GM21390 (cell line): ENCODE data around the gene DDX4.

Source experiments
- ATAC-seq: cut with Tn5 transposase; IDR thresholded peaks from one replicate; pipeline ENCODE4 v1.9.1; 2021; ENCODE audit not compliant: unreplicated experiment

Gene DDX4

DNA sequence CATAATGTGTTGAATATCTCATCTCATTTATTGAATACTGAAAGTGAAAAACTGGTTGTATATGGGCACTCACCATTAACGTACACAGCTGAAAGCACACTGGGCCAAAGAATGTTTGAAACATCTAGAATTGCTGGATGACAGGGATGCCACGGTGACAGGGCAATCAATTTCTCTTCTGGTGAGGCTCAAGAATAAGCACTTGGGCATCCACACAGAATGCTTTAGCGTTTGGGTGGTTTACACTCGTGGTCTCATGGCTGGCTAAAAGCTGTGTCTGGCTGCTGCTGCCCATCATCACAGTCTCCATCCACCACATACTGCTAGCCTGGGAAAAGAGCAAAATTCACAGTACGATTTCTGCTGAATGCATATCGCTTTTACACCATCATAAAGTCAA lies 82.6 kb downstream of the DDX4 start:
- no peak for ATAC-seq

DNA sequence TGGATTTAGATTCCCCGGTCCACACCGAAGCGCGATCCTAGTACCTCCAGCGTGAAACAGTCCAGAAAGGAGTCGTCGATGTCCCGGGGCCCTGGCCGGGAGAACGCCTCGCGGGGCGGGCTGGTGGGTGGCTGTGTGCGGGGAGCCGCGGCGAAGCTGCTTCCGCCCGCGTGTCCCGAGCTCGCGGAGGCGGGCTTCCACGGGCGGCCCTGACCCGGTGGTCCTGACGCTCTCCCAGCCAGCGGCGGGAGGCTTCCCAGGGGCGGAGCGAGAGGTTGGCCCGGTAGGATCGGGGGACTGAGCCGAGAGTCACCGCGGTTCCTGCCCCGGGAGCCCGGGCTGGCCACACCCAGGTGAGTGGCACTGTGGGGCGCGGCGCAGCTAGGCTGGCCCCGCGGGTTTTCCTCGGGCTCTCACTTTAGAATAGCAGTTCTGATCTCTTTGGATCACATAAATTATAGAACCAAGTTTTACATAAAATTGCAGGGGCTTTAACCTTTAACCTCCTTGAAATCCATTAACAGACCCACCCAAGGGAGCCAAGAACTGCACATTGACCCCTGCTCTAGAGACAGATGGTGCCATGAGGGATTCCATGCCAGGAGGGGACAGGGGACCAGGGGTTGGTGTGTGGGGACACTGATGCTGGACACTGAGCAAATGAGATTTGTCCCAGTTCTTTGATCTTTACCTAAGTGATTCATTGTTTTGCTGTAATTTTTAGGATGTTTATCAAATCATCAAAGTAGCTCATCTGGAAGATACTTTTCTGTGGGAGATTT lies 84.1 kb downstream of the DDX4 start:
- no peak for ATAC-seq

DNA sequence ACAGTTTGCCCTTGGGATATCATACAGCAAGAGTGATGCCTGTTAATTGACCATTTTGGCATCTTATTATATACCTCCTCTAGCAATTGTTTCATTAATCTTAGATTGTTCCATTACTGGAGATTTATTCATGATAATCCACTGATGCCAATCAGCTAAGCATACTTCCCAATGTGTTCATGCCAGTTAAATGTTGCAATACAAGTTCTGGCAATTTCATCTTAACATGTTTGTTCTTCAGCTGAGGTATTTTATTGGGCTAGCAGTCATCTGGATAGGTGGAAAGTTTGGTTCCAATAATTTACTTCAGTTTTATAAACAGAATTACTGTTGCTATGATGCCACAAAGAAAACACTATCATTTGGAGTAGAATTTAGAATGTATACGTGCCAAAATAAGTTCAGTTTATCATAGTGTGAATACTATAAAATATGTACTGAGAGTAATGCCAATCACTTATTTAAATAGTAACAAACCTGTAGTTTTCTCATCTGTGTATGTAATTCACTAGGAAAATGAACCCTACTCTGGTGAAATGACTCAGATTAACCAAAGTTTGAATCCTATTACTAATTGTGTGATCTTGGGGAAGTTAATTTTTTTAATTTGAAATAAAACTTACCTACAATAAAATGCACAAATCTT lies 85.4 kb downstream of the DDX4 start:
- no peak for ATAC-seq

DNA sequence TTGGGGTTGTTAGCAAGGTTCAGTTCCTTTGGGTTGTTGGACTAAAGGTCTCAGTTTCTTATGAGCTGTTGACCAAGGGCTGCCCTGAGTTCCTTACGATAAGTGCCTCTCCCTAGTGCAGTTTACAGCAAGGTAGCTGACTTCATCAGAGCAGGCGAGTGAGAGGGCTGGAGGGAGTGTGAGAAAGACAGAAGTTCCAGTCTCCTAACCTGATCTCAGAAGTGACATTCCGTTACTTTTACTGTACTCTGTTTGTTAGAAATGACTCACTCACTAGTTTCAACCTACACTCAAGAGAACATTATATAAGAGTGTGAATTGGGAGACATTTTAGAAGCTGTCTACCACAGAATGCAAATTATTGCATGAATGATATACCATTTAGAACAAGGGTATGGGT lies 92.1 kb downstream of the DDX4 start:
- no peak for ATAC-seq

DNA sequence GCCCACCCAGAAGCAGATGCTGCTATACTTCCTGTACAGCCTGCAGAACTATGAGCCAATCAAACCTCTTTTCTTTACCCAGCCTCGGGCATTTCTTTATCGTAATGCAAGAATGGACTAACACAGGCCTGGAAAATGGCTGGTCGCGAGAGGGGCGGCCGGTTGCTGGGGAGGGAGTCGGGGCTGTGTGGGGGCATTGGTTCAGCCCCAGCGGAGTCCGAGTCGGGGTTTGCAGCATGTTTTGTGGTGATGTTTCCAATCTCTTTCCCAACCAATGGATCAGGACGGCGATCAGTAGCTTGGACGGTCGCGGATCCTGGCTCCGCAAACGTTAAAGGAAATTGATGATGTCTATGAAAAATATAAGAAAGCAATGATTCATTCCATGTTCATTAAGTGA lies 94.6 kb downstream of the DDX4 start:
- ATAC-seq = no peak

DNA sequence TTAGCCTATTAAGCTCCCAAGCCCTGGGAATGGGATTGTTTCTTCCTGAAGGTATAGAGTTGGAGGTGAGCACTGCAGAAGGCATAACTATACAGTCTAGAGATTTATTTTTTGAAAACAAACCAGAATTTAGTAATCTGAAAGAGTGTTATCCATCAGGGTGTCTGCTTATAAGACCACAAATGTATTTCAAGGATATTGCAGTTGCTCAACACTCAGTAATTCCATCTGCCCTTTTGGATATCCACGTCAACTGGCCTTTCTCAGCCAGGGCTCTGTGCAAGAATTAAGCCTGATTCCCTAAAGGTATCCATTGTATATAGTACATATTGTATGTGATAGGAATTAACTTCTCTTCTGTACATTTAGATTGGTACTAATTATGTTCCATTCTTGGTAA lies 98.3 kb downstream of the DDX4 start:
- ATAC-seq = no peak

DNA sequence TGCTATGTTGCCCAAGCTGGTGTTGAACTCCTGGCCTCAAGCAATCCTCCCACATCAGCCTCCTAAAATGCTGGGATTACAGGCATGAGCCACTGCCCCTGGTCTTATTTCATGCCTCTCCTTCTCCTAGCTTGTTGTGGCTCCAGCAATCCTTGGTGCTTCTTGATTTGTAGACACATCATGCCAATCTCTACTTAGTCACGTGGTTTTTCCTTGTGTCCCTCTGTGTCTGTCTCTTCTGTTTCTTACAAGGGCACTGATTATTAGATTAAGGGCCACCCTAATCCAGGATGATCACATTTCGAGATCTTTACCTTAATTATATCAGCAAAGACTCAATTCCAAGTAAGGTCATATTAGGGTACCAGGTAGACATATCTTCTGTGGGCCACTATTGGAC lies 104.1 kb downstream of the DDX4 start:
- no peak for ATAC-seq

DNA sequence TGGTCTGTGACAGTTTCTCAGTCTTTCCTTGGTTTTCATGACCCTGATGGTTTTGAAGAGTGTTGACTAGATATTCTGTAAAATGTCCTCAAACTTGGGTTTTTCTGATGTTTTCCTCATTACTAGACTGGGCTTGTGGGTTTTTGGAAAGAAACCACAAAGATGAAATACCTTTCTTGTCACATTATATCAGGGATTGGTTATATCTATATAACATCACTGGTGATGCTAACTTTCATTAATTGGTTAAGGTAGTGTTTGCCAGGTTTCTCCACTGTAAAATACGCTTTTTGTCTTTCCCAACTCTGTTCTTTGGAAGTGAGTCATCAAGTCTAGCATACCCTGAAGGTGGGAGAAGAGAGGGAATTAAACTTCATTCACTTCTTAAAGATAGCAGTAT lies 110.0 kb downstream of the DDX4 start:
- ATAC-seq = no peak

DNA sequence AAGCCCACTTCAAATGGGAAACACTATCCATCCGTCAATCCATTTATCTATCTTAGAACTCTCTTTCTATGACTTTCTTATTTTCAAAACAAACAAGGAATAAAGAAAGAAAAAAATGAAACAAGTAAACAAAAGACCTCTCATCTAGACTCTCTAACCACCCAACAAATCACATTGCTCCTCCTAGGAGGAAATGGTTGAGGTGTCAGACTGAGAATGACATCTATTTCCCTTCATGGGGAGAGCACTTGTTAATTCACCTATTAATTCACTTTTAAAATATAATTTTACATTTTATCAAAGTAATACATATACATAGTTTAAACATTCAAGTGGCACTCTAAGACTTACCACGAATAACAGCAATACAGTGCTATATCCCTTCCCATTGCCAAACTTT lies 110.9 kb downstream of the DDX4 start:
- no peak for ATAC-seq

DNA sequence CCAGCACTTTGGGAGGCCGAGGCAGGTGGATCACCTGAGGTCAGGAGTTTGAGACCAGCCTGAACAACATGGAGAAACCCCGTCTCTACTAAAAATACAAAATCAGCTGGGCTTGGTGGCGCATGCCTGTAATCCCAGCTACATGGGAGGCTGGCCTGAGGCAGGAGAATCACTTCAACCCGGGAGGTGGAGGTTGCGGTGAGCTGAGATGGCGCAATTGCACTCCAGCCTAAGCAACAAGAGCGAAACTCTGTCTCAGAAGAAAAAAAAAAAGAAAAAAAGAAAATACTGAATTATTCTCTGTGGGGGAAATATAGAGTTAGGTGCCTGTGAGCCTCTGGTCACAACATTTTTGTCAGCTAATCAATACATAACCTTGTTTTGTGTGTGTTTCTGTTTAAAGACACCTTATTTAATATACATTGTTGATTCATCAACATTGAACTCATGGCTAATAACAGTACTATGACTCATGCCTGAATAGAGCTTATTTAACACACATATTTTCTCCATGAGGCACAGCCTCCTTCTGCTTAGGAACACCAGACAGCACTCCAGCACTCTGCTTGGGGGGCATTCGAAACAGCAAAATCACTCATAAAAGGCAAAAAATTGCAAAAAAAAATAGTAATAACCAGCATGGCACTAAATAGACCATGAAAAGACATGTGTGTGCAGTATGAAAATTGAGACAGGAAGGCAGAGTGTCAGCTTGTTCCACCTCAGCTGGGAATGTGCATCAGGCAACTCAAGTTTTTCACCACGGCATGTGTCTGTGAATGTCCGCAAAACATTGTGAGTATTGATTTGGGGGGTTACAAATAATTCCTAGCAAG lies 113.2 kb downstream of the DDX4 start, which contains the start of gene IL31RA:
TSS of gene IL31RA (plus strand) at position 519 of the 836 bp plus-strand sequence. CDS start at position 733, 214 bp downstream.
- ATAC-seq = no peak

DNA sequence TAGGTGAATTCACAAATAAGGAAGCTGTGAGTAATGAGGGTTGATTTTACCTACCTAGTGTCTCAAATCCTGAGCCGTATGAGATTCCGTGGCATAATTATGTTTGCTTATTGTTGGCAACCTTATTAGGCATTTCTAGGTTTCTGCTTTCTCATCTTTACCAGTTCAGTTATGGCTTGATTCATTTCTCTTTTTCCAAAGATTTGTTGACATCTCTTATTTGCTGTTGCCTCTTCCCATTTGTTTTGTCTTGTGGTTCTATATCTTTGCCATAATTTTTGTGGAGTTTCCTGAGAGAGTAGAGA lies 113.8 kb downstream of the DDX4 start:
- no peak for ATAC-seq

DNA sequence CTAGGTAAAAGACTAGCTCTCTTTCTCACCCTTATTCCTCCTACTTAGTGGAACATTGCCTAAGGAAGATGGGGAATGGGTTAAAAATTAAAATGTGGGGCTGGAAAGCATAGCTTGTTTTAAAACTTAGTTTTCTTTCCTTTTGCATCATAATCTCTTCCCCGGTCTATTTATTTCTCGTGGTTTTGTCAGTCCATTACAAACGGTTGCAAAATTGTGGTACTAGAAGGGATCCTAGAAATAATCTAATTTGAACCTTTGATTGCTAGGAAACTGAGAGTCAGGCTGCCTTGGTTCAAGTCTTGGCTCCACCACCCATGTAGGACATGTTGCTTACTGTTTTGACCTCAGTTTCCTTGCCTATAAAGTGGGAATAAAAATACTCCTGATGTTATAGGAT lies 114.6 kb downstream of the DDX4 start:
- ATAC-seq = no peak

DNA sequence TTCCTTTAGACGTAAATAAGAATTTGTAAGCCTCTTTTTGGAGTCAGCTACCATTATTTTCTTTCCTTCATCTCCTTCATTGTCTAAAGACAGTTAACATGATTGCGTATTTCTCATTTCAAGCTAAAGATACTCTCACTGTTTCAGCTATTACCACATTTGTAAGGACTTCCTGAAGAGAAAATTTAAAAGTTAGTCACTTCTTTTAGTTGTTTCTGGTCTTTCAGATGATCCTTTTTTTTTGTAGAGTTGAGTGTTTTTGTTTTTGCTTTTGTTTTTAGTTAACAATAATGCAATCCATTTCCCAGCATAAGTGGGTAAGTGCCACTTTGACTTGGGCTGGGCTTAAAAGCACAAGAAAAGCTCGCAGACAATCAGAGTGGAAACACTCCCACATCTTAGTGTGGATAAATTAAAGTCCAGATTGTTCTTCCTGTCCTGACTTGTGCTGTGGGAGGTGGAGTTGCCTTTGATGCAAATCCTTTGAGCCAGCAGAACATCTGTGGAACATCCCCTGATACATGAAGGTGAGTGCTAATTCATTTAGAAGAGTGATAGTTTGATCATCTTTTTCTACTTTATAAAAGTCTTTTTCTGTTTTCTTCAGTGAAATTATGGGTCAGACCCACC lies 115.3 kb downstream of the DDX4 start:
- ATAC-seq = no peak

DNA sequence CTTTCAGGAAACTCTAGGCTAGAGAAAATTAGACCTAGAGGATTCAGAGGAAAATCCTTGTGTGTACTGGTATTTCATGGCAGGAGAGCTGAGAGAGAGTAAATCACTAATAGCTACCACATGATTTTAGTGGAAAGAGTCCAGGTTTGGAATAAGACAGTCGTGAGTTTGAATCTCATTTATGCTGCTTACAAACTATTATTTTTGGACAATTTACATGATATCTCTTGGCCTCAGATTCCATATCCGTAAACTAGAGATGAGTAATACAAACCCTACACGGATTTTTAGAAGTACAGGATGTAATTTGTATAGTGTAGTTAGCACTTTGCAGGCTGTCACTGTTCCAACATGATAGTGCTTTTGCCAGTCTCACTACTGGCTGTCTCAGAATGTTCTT lies 116.0 kb downstream of the DDX4 start:
- ATAC-seq = no peak

DNA sequence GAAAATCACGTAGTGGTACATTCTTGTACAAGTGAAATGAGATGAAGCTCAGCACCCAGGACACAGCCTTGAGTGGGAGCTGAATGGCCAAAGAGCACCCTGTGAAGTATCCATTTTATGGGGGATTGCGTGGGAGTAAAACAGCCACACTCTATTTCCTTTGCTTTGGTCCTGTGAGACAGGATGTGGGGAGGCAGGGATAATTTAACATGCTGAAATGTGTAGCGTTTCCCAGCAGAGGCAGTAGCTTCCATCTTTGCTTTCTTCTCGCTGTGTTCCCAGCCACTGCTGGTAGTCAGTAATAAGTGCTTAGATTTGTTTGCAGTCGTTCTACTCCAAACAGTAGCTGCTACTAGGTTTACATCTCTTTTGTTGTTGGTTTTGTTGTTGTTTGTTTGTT lies 117.6 kb downstream of the DDX4 start:
- ATAC-seq = no peak

DNA sequence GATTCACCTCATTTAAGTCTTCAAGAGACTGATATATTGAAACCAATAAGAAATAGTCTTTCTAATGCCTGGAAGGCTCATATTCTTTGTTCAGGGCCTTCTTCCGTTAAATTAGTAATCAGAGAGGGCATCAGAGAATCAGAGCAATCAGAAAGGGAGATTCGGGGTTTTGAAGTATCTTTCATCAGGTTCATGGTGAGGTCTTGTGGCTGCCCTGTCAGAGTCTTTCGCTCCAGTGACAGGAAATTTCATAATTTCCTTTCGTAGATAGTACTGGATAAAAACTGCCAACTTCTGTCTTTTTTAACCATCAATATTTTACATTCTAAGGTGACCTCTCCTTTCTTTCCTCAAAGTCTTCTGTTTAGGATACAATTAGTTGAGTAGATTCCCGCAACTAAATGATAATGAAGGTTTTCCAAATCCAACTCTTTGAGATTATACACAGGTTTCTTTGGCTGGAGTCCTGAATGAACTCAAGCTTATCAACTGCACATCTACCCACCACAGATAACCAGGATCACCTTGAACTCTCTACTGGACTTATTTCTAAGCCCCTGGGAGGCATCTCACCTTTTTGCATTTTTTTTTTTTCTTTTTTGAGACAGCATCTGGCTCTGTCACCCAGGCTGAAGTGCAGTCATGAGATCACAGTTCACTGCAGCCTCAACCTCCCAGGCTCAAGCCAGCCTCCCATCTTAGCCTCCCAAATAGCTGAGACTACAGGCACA lies 118.8 kb downstream of the DDX4 start:
- no peak for ATAC-seq

DNA sequence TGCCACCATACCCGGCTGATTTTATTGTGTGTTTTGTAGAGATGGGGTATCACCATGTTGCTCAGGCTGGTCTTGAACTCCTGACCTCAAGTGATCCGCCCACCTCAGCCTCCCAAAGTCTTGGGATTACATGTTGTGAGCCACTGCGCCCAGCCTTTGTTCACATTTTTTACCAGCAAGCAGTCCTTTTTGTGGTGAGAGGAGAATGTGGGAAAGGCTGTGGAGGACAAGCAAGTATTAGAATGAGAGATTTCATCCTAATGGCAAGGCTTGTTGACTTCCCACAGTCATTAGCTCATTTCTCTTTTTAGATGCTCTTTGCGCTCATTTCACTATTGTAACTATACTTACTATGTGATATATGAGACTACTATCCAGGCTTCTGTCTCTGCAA lies 119.4 kb downstream of the DDX4 start:
- no peak for ATAC-seq

DNA sequence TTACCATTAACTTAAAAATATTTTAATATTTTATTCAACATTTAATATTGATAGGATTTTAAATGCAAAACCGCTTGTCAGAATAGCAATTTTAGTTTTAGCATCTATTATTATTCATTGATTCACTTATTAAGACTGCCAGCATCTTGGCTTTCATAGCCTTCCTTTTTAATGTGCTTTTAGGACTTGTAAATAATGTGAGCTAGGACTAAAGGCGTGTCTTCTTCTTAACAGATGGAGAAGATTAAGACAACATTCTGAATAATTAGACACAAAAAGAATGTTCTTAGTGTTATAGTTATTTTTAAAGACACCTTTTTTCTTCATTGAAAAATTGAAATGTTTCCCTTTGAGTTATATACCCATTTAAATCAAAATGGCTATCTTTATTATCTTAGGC lies 120.2 kb downstream of the DDX4 start:
- ATAC-seq = no peak

DNA sequence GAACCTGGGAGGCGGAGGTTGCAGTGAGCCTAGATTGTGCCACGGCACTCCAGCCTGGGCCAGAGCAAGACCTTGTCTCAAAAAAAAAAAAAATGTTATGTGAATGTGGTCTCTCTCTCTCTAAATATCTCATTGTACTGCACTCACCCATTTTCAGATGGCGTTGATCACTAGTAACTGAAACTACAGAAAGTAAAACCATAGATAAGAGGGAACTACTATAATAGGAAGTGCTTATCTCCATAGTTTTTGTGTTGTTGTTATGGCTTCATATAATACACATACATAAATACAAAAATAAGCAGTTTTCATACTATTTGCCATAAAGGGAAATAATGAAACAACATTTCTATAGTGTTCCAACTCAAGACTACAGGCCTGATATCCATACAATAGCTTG lies 122.4 kb downstream of the DDX4 start:
- ATAC-seq = no peak

DNA sequence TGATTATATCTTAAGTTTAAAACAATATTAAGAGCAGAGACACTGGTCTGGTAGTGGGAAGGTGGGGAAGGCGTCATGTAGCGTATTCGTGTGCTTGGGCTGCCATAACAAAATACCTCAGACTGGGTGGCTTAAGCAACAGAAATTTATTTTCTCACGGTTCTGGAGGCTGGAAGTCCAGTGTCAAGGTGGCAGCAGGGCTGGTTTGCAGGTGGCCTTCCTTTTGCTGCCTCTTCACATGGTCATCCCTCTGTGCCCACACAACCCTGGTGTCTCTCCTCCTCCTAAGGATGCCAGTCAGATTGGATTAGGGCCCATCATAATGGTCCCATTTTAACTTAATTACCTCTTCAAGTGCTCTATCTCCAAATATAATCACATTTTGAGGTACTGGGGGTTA lies 122.8 kb downstream of the DDX4 start:
- ATAC-seq = no peak
